Measurements from ENCODE around the gene OR52M1. TPM values are rescaled to one million over a fixed set of nuclear protein-coding genes. Genes with fewer than 3 reads are reported as not detected.
"Not testable (repeated sequence)": the region's sequence is repeated elsewhere in the genome, so short reads cannot be mapped to it uniquely, and the experiment has no call there.

The OR52M1 gene, protein sequence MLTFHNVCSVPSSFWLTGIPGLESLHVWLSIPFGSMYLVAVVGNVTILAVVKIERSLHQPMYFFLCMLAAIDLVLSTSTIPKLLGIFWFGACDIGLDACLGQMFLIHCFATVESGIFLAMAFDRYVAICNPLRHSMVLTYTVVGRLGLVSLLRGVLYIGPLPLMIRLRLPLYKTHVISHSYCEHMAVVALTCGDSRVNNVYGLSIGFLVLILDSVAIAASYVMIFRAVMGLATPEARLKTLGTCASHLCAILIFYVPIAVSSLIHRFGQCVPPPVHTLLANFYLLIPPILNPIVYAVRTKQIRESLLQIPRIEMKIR
- not detected for total RNA-seq

- no peak for DNase-seq (ENCODE audit: low read depth in 2 of 3, low spot score in 2 of 3)
Measured at GRCh38 chr11:4544891-4545290, at the start of gene OR52M1. Gene OR52M1 (plus strand): TSS chr11:4545191. CDS start chr11:4545191, 0 bp downstream.

- no peak for DNase-seq (ENCODE audit: low read depth in 2 of 3, low spot score in 2 of 3)
Measured at GRCh38 chr11:4495487-4495886, 49.5 kb upstream of the OR52M1 start.

DNA sequence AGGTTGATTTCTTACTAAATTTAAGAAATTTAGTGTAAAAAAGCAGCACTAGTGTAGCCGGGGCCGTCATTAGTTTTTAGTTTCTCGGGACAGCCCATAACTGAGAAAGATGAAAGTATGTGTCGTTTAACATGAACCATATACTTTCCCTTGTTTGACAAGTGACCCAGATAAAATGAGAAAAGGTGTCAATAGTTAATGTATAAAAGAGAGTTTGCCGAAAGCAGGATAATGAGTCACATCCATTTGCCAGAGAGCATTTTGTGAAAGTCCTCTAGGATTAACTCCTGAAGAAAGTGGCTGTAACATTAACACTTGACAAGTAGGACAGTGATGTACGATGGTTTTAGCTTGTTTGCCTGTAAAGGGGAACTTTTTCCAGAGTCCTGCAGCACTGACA, 49.0 kb upstream of the OR52M1 start:
- no peak for DNase-seq (ENCODE audit: low read depth in 2 of 3, low spot score in 2 of 3)

DNA sequence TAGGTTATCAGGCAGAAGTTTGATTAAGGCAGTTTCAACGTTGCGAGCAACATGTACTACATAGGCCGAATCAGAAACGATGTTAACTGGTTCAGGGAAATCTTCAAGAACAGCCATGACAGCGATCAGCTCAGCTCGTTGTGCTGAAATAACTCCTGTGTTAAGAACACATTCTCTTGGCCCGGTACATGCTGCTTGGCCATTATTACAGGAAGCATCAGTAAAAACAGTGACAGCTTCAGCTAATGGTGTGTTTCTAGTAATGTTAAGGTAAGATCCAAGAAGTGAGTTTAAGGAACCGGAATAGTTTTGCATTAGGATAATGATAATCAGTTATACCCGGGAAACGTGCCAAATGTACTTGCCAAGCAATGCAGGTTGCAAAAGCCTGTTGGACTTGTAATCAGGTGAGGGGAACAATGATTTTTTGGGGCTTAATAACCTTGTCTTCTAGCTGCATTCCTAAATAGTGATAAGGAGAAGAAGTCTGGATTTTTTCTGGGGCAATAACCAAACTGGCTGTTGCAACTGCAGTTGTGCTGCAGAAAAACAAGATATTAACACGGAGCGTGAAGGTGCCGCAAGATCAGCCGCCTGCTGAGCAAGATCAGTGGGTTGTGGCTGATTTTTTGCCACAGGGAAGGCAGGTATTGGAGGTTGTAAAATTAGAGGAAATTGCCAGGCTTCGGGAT, 48.3 kb upstream of the OR52M1 start:
- DNase-seq (ENCODE audit: low read depth in 2 of 3, low spot score in 2 of 3): no peak

GRCh38 chr11:4508886-4509285, 36.1 kb upstream of the OR52M1 start:
- DNase-seq (ENCODE audit: low read depth in 2 of 3, low spot score in 2 of 3): peak in 2 of 3 donors; percentile 1 to 55

GRCh38 chr11:4511282-4512245, 33.4 kb upstream of the OR52M1 start:
- no peak for DNase-seq (ENCODE audit: low read depth in 2 of 3, low spot score in 2 of 3)

DNA sequence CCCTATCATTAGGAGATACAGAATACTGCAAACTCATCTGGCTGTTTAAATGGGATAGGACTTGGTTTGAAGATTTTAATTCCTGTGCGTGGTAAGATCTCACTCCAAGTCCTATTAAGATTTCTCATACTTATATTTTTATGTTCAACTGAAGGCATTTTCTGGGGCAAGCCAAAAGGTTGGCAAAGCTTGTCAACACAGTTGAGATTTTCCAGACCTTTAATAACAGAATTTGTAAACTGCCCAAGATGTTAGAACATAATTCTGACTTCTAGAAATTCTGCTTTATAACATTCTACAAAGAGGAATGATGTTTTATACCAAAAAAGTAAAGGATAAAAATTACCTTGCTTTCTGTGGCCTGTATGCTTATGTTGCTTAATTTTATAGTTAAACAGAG, 30.8 kb upstream of the OR52M1 start:
- no peak for DNase-seq (ENCODE audit: low read depth in 2 of 3, low spot score in 2 of 3)

GRCh38 chr11:4522339-4522738, 22.7 kb upstream of the OR52M1 start:
- no peak for DNase-seq (ENCODE audit: low read depth in 2 of 3, low spot score in 2 of 3)

GRCh38 chr11:4522752-4523151, 22.2 kb upstream of the OR52M1 start:
- DNase-seq (ENCODE audit: low read depth in 2 of 3, low spot score in 2 of 3): no peak

DNA sequence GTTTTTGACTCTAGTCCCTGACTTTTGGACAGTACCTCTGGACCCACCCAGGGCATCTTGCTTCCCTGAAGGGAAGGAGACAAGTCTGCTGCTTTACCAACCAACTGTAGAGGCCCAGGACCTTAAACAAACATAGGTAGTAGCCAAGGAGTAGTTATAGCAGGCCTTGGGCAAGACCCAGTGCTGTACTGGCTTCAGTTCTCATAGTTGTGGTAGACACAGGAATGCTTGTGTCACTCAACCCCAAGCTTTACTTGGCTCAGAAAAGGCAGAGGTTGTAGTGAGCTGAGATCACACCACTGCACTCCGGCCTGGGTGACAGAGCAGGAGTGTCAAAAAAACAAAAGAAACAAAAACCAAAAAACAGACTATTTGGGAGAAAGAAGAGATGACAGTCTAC, 21.3 kb upstream of the OR52M1 start:
- DNase-seq (ENCODE audit: low read depth in 2 of 3, low spot score in 2 of 3): no peak

- DNase-seq (ENCODE audit: low read depth in 2 of 3, low spot score in 2 of 3): no peak
Measured at GRCh38 chr11:4527926-4528325, 17.1 kb upstream of the OR52M1 start.

DNA sequence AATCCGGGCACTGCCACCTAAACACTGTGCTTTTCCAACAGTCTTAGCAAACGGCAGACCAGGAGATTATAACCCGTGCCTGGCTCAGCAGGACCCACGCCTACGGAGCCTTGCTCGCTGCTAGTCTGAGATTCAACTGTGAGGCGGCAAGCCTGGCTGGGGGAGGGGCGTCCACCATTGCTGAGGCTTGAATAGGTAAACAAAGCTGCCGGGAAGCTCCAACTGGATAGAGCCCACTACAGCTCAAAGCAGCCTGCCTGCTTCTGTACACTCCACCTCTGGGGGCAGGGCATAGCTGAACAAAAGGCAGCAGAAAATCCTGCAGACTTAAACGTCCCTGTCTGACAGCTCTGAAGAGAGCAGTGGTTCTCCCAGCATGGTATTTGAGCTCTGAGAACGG, 13.3 kb upstream of the OR52M1 start:
- not testable (repeated sequence) for DNase-seq (ENCODE audit: low read depth in 2 of 3, low spot score in 2 of 3)

- DNase-seq (ENCODE audit: low read depth in 2 of 3, low spot score in 2 of 3): peak in 2 of 3 donors; percentile 32 to 70
Measured at GRCh38 chr11:4539603-4540219, 5.3 kb upstream of the OR52M1 start.

- no peak for DNase-seq (ENCODE audit: low read depth in 2 of 3, low spot score in 2 of 3)
Measured at GRCh38 chr11:4541071-4541470, 3.9 kb upstream of the OR52M1 start.

- DNase-seq (ENCODE audit: low read depth in 2 of 3, low spot score in 2 of 3): no peak
Measured at GRCh38 chr11:4543561-4543960, 1.4 kb upstream of the OR52M1 start.

DNA sequence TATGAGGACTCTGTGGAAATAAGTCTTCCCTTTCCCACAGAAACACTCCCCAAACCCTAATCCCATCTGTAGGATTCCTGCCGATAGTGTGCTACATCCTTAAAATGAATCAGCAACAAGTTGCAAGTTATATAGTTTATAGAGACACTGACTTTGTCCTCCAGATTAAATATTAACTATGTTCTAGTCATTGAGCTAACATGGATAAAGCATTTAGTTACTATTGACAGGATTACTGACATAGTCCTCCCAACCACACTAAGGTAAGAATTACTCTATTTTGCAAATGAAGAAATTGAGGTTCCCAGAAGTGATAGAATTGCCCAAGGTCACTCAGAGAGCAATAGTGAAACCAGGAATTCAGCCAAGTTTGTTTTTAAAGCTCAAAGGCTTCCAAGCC, 1.9 kb downstream of the OR52M1 start:
- DNase-seq (ENCODE audit: low read depth in 2 of 3, low spot score in 2 of 3): no peak

DNA sequence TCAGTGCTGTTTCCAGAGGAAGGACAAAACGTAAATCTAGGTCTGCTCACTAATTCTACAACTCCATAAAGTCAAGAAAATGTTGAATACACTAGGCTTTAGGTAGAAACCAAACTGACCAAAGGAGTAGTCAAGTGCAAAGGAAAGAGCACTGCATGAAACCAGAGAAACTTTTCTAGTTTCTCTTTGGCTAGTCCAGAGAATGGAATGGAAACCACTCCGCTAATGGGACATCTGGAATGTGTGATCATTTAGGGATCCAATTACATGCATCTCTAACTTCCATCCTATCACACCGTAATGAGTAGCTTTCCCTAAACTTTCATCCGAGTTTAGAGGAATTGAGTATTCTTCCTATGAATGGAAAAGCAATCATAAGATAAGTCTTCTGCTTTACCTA, 2.4 kb downstream of the OR52M1 start:
- DNase-seq (ENCODE audit: low read depth in 2 of 3, low spot score in 2 of 3): no peak

DNA sequence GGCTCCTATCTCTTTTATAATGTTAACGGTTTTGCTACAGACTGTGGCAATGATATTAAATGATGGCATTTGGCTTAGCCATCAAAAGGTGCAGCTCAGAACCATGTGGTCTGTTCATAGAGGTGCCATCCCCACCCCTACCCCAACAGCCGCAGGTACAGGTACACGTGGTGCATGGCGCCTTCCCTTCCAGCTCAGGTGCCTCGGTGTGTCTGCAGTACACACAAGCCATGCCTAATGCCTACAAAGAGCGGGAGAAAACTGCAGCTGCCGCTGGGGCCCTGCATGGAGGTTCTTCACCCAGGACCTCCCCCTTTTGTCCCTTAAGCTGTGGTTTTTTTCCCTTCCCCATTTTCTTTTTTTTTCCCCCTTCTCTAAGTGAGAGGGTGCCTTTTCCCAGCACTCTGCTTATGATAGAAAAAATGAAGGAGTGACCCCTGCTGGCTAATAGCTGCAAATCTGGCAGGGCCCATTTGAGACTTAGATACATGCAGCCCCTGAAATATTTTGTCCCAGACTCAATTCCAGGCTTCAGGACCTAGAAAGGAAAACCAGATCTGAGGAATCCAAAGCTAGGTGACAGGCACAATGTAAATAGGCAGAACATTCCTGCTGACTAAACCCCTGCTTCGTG, 6.5 kb downstream of the OR52M1 start:
- no peak for DNase-seq (ENCODE audit: low read depth in 2 of 3, low spot score in 2 of 3)

- no peak for DNase-seq (ENCODE audit: low read depth in 2 of 3, low spot score in 2 of 3)
Measured at GRCh38 chr11:4559527-4560440, 14.8 kb downstream of the OR52M1 start.
